HG03439 (cell line): ENCODE data around the gene PCNX2.

ENCODE experiments used
- ATAC-seq: cut with Tn5 transposase; IDR thresholded peaks from one replicate; pipeline ENCODE4 v1.9.1; 2021; ENCODE audit warnings: mild to moderate bottlenecking, moderate library complexity; ENCODE audit not compliant: unreplicated experiment

The PCNX2 gene

GRCh38 chr1:232973652-232974611 lies 321.6 kb downstream of the PCNX2 start:
- no peak for ATAC-seq

- no peak for ATAC-seq
Measured at GRCh38 chr1:232970508-232970907, 325.0 kb downstream of the PCNX2 start.

DNA sequence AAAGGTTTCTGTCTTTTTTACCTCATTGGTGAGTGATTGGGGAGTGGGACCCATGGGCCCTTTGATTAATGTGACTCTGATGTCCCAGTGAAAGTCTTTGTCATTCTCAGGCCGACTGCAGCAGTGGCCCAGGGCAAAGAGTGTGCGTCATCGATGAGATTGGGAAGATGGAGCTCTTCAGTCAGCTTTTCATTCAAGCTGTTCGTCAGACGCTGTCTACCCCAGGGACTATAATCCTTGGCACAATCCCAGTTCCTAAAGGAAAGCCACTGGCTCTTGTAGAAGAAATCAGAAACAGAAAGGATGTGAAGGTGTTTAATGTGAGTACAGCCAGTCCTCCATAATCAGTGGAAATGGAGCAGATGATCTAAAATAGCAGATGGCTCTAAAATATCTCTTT lies 325.7 kb downstream of the PCNX2 start:
- no peak for ATAC-seq

DNA sequence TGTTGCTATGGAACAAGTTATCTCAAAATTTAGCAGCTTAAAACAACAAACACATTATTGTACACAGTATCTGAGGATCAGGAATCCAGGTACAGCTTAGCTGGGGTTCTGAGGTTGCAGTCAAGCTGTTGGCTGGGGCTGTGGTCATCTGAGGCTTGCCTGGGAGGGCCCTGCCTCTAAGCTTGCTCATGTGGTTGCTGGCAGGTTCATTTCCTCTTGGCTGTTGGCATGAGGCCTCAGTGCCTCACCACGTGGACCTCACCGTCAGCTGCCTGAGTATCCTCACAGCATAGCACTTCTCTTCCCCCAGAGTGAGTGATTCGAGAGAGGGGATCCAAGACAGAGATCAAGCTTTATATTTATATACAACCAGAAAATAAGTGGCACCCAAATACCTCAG lies 326.6 kb downstream of the PCNX2 start:
- ATAC-seq: no peak

- no peak for ATAC-seq
Measured at GRCh38 chr1:232968391-232968790, 327.1 kb downstream of the PCNX2 start.

- ATAC-seq: no peak
Measured at GRCh38 chr1:232966663-232967062, 328.9 kb downstream of the PCNX2 start.

DNA sequence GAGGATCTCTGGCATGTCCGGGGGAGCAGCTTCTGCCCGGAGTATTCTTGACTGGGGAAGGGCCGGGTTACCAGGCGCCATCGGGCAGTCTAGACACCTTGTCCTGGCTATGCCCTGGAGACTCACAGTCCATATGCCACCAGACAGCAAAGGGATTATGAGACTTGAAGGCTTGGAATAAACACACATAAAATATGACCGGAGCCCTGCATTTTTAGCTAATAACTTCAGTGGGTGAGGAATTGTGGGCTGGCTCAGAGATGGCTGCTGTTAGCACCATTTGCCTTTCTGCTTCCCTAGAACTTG lies 329.7 kb downstream of the PCNX2 start:
- ATAC-seq: no peak

DNA sequence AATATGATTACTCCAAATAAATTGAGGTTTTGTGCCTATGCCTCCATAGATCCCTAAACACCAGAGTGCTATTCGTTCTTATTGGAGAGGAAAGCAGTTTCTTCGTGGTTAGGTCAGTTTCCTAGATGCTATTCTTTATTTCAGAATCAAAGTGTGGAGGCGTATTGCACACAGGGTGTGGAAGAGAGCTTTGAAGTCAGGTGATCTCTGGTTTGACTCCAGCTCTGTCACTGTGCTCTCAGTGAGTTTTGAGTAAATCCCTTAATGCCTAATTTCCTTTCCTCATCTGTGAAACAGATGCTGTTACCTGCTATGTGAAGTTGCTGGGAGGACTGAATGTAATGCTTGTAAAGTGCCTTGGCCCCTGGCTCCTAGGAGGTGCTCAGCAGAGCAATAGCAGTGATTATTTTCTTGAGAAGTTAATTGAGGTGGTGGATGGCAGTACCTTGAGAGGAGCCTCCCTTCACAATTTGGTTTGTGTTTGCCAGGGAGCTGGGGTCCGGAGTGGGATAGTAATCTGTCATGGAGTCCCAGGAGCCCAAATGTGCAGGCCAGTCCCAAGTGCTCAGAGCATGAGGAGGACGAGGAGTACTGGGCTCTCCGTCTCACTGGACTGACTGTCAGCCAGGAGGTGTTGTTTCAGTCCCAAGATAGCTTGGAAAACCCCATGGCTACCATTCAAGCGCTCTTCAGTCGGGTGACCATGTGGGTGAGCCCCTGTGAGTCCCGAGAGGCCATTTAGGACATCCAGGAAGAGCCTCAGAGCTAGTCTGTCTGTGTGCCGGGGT lies 330.2 kb downstream of the PCNX2 start:
- peak; percentile 71 for ATAC-seq

GRCh38 chr1:232964601-232965000 lies 330.9 kb downstream of the PCNX2 start:
- no peak for ATAC-seq

GRCh38 chr1:232962761-232963745 lies 332.5 kb downstream of the PCNX2 start:
- ATAC-seq: no peak

GRCh38 chr1:232958067-232958466 lies 337.5 kb downstream of the PCNX2 start:
- ATAC-seq: no peak

- ATAC-seq: no peak
Measured at GRCh38 chr1:232956081-232956480, 339.4 kb downstream of the PCNX2 start.

- no peak for ATAC-seq
Measured at GRCh38 chr1:232954594-232955365, 340.7 kb downstream of the PCNX2 start.

- peak; percentile 48 for ATAC-seq
Measured at GRCh38 chr1:232952514-232953499, 342.7 kb downstream of the PCNX2 start.

DNA sequence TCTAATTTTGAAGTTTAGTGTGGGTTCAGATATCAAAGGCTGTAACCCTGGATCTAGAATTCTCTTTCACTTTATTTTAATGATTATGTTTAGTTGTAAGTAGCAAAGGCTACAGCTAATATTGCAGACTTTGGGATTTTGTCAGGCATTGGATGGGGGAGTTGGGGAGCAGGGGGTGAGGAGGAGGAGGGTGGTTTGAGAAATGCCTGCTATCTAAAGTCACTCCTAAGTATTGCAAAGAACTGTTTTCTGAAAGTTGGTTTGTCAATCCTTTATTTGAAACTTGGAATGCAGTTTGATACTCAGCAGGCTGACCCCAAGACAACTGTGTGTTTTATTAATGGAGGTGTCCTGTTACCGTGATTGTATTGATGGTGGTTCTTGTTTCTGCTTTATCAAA lies 343.9 kb downstream of the PCNX2 start:
- ATAC-seq: no peak

- no peak for ATAC-seq
Measured at GRCh38 chr1:232951180-232951579, 344.3 kb downstream of the PCNX2 start.

- ATAC-seq: peak; percentile 88
Measured at GRCh38 chr1:232950197-232951176, 345.0 kb downstream of the PCNX2 start, which contains the start of gene NTPCR. NTPCR (plus strand) TSS chr1:232950611; CDS start chr1:232950711, 100 bp downstream.
